WERI-Rb-1 (cell line): ENCODE data around the gene CST11.

Experiments used
- DNase-seq: peaks from one replicate; pipeline ENCODE4 v3.0.0-alpha.2; 2020
- H3K27ac ChIP-seq: fragments of 250-450 bp; sonication (Bioruptor Pico); 2 replicates; pipeline ENCODE4 v1.5.1; 2020; ENCODE audit warnings: mild to moderate bottlenecking, moderate library complexity
- H3K27me3 ChIP-seq: fragments of 250-450 bp; sonication (Bioruptor Pico); 2 replicates; pipeline ENCODE4 v1.5.1; 2021; ENCODE audit warnings: mild to moderate bottlenecking, low read depth, moderate library complexity; ENCODE audit not compliant: insufficient read depth, severe bottlenecking
- H3K36me3 ChIP-seq: fragments of 250-450 bp; sonication (Bioruptor Pico); 2 replicates; pipeline ENCODE4 v1.5.1; 2020; ENCODE audit warnings: mild to moderate bottlenecking, moderate library complexity
- H3K4me3 ChIP-seq: 2 replicates; pipeline ENCODE4 v1.5.1; 2011; ENCODE audit warnings: low read depth, mild to moderate bottlenecking, control low read depth, low read length
- H3K9me3 ChIP-seq: fragments of 250-450 bp; sonication (Bioruptor Pico); 2 replicates; pipeline ENCODE4 v1.5.1; 2021; ENCODE audit warnings: mild to moderate bottlenecking, moderate library complexity; ENCODE audit not compliant: severe bottlenecking
- CTCF ChIP-seq: IDR thresholded peaks from 2 replicates; pipeline ENCODE4 v1.5.1; 2011; ENCODE audit warnings: low read depth, mild to moderate bottlenecking, control low read depth, inconsistent platforms, low read length

CST11 gene

GRCh38 chr20:23488996-23489395 is 36.3 kb upstream of the CST11 start:
- no peaks in the 10 kb centered on the region for H3K36me3 ChIP-seq

GRCh38 chr20:23488470-23488869 is 35.8 kb upstream of the CST11 start:
- Histone ChIP-seq H3K27ac (no peak overlapping the region), H3K36me3 (no peaks in the 10 kb centered on the region), H3K4me3 (no peak overlapping the region), H3K9me3 (no peaks in the 10 kb centered on the region), H3K27me3 (no peaks in the 10 kb centered on the region)
- TF ChIP-seq CTCF, result no peak
- no peak for DNase-seq

More at GRCh38 chr20:23488996-23489395, 36.3 kb upstream of the CST11 start:
- no peaks in the 10 kb centered on the region for H3K27me3 ChIP-seq
- no peak overlapping the region for H3K27ac ChIP-seq
- DNase-seq, result no peak
- TF ChIP-seq CTCF, result no peak
- H3K9me3 ChIP-seq, result no peaks in the 10 kb centered on the region
- H3K4me3 ChIP-seq, result no peak overlapping the region

- H3K9me3 ChIP-seq, result no peaks in the 10 kb centered on the region
- no peak for DNase-seq
- no peaks in the 10 kb centered on the region for H3K36me3 ChIP-seq
- H3K27me3 ChIP-seq, result no peaks in the 10 kb centered on the region
- no peak for TF ChIP-seq CTCF
- H3K27ac ChIP-seq, result no peak overlapping the region
- H3K4me3 ChIP-seq, result no peak overlapping the region
Observed at GRCh38 chr20:23484081-23484480, 31.4 kb upstream of the CST11 start.

- Histone ChIP-seq H3K36me3 (no peaks in the 10 kb centered on the region), H3K4me3 (no peak overlapping the region), H3K27me3 (no peaks in the 10 kb centered on the region), H3K27ac (no peak overlapping the region), H3K9me3 (no peaks in the 10 kb centered on the region)
- no peak for DNase-seq
- no peak for TF ChIP-seq CTCF
Observed at GRCh38 chr20:23482138-23482537, 29.5 kb upstream of the CST11 start.

- H3K36me3 ChIP-seq, result no peaks in the 10 kb centered on the region
- no peak for DNase-seq
- no peaks in the 10 kb centered on the region for H3K27me3 ChIP-seq
- TF ChIP-seq CTCF, result no peak
- no peak overlapping the region for H3K4me3 ChIP-seq
- H3K27ac ChIP-seq, result no peak overlapping the region
- H3K9me3 ChIP-seq, result no peaks in the 10 kb centered on the region
Observed at GRCh38 chr20:23479043-23479442, 26.4 kb upstream of the CST11 start.

GRCh38 chr20:23477223-23477622 is 24.5 kb upstream of the CST11 start:
- TF ChIP-seq CTCF, result no peak
- Histone ChIP-seq H3K4me3 (no peak overlapping the region), H3K27ac (no peak overlapping the region), H3K36me3 (no peaks in the 10 kb centered on the region), H3K9me3 (no peaks in the 10 kb centered on the region), H3K27me3 (no peaks in the 10 kb centered on the region)
- DNase-seq, result peak; percentile 15
